GM21526 (cell line): Measurements from ENCODE around the gene NDUFV1.
A peak's percentile ranks its signal among the peaks of the same experiment; 100 is the strongest.
"Not testable (repeated sequence)": the region's sequence is repeated elsewhere in the genome, so short reads cannot be mapped to it uniquely, and the experiment has no call there.

ENCODE experiments used
- ATAC-seq: cut with Tn5 transposase; IDR thresholded peaks from one replicate; pipeline ENCODE4 v1.9.1; 2021; ENCODE audit warnings: moderate library complexity; ENCODE audit not compliant: unreplicated experiment, low FRiP score

NDUFV1 gene

DNA sequence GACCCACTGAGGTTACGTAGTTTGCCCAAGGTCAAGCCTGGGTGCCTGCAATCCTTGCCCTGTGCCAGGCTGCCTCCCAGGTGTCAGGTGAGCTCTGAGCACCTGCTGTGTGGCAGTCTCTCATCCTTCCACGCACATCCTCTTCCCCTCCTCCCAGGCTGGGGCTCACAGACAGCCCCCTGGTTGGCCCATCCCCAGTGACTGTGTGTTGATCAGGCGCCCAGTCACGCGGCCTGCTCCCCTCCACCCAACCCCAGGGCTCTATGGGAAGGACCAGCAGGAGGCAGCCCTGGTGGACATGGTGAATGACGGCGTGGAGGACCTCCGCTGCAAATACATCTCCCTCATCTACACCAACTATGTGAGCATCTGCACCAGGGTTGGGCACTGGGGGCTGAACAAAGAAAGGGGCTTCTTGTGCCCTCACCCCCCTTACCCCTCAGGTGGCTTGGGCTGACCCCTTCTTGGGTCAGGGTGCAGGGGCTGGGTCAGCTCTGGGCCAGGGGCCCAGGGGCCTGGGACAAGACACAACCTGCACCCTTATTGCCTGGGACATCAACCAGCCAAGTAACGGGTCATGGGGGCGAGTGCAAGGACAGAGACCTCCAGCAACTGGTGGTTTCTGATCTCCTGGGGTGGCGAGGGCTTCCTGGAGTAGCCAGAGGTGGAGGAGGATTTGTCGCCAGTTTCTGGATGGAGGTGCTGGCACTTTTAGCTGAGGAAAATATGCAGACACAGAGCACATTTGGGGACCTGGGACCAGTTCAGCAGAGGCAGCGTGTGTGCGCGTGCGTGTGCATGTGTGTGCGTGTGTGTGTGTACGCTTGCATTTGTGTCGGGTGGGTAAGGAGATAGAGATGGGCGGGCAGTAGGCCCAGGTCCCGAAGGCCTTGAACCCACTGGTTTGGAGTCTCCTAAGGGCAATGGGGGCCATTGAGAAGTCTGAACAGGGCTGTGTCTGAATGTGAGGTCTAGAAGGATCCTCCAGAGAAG lies 21.6 kb upstream of the NDUFV1 start:
- ATAC-seq = no peak

DNA sequence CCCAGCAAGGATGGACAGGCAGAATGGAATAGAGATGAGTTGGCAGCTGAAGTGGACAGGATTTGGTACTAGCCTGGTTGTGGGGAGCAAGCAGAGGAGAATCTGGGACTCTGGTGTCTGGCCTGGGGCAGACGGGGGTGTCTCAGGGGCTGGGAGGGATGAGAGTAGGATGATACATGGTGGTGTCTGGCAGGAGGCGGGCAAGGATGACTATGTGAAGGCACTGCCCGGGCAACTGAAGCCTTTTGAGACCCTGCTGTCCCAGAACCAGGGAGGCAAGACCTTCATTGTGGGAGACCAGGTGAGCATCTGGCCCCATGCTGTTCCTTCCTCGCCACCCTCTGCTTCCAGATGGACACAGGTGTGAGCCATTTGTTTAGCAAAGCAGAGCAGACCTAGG lies 20.8 kb upstream of the NDUFV1 start:
- no peak for ATAC-seq

GRCh38 chr11:67586568-67587250 lies 20.0 kb upstream of the NDUFV1 start:
- ATAC-seq = no peak

GRCh38 chr11:67588136-67588503 lies 18.6 kb upstream of the NDUFV1 start:
- peak; percentile 36 for ATAC-seq

- not testable (repeated sequence) for ATAC-seq
Measured at GRCh38 chr11:67588899-67589415, 17.8 kb upstream of the NDUFV1 start.

GRCh38 chr11:67592880-67593564 lies 13.7 kb upstream of the NDUFV1 start:
- no peak for ATAC-seq

- ATAC-seq = no peak
Measured at GRCh38 chr11:67593565-67593905, 13.2 kb upstream of the NDUFV1 start.

DNA sequence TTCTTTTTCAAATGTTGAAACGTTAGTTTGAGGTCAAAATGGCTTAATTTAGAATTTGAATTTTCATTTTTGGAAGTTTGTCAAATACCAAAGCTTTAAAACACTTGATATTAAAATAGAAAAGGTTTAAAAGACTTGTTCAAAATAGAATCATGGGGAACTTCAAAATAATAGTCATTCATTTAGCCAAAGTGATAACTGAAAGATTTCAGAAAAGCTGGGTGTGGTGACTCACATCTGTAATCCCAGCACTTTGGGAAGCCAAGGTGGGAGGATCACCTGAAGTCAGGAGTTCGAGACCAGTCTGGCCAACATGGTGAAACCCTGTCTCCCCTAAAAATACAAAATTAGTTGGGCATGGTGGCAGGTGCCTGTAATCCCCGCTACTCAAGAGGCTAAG lies 12.3 kb upstream of the NDUFV1 start:
- no peak for ATAC-seq

DNA sequence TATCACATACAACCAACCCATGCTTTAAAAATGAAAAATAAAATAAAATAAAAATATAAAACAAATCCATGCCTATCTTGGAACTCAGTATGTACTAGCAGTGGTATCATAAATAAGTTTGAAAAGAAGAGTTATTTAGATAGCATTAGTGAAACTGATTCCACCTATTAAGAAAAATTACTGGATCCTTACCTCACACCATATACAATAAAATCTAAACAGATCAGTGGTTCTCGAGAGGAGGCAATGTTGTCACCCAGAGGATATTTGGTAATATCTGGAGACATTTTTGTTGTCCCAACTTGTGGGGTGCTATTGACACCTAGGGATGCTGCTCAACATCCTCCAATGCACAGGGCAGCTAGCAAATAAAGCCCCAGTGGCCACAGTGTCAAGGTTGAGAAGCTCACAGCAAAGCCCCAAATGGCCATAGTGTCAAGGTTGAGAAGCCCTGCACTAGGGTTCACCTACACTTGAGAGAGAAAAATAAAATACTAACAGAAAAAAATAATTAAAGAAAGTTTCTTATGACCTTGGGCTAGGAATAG lies 9.9 kb upstream of the NDUFV1 start:
- no peak for ATAC-seq

- ATAC-seq = not testable (repeated sequence)
Measured at GRCh38 chr11:67597458-67597857, 9.3 kb upstream of the NDUFV1 start.

DNA sequence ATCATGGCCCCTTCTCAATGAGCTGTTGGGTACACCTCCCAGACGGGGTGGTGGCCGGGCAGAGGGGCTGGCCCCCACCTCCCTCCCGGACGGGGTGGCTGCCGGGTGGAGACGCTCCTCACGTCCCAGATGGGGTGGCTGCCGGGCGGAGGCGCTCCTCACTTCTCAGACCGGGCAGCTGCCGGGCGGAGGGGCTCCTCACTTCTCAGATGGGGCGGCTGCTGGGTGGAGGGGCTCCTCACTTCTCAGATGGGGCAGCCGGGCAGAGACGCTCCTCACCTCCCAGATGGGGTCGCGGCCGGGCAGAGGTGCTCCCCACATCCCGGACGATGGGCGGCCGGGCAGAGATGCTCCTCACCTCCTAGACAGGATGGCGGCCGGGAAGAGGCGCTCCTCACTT lies 8.8 kb upstream of the NDUFV1 start:
- not testable (repeated sequence) for ATAC-seq

DNA sequence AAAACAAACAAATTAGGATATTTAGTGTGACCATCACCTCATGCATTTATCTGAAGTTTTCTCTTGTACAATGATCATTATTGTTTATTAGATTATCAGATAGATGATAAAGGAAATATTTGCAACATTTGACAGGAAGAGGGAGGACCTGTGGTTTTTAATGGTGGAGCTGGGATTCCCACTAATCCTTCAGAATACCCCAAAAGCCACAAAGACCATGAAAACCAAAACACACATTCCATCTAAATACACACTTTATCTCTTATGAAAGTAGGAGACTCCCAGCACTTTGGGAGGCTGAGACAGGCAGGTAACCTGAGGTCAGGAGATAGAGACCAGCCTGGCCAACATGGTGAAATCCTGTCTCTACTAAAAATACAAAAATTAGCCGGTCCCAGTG lies 7.6 kb upstream of the NDUFV1 start:
- ATAC-seq = no peak

DNA sequence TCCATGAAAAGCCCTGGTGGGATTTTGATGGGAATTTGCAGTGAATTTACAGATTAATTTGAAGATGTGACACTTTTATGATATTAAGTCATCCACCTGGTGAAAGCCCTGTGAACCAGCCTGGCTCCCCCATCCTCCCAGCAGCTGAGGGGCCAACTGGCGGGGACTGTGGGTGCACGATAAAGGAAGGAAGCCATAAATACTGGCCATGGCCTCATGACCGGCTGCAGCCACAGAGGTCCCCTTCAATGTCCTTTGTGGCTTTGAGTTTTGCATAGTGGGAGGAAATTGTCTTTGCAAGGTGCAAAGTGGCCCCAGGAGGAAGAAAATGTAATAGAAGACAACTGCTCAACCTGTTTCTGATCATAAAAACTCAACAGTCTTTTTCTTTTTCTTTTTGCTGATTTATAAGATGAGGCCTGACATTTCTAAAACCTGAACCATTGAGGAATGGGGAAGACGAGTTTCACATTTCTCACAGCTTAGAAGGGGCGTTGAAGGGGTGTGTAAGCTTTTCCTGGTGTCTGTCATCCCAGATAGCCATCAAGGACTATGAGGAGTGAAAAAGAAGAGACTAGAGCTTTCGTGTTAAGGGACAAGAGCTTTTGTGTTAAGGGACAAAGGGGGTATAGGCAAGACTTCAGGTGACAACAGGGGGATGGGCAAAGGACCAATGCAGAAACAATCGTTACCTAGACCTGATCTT lies 6.3 kb upstream of the NDUFV1 start:
- no peak for ATAC-seq

GRCh38 chr11:67601098-67601497 lies 5.6 kb upstream of the NDUFV1 start:
- ATAC-seq = no peak

- ATAC-seq = not testable (repeated sequence)
Measured at GRCh38 chr11:67604119-67604518, 2.6 kb upstream of the NDUFV1 start.

GRCh38 chr11:67604815-67605214 lies 1.9 kb upstream of the NDUFV1 start:
- ATAC-seq = no peak

GRCh38 chr11:67605231-67606011 lies 1.3 kb upstream of the NDUFV1 start:
- ATAC-seq = no peak

- no peak for ATAC-seq
Measured at GRCh38 chr11:67606093-67606491, 644 bp upstream of the NDUFV1 start.

DNA sequence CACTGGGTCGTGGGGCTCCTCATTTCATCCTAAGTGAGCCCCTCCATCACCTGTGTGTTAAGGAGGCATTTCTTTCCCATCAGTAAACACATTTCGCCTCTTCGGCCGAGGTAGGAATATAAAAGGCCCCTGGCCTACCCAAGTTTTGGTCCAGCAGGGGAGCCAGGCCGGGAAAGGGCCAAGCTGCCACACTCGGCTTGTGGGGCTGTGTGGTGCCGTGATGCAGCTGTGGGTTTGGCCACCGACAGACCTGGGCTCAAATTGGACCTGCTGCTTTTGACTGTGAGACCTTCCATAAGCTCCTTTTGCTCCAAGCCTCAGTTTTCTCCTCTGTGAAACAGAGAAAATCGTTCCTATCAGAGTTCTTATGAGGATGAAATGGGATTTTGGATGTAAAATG lies 771 bp downstream of the NDUFV1 start:
- ATAC-seq = no peak
